Endothelial cell (in vitro differentiated cells): ENCODE data around the gene MYCBP2. TPM values are rescaled to one million over a fixed set of nuclear protein-coding genes. Genes with fewer than 3 reads are reported as not detected.

Experiments
- DNase-seq: peaks from one replicate; pipeline ENCODE4 v3.0.0; 2021; ENCODE audit warnings: low spot score
- H3K27ac Mint-ChIP-seq: one replicate; pipeline ENCODE4 v1.8.0; 2021; ENCODE audit warnings: mixed read lengths, inconsistent platforms; ENCODE audit not compliant: unreplicated experiment
- H3K27me3 Mint-ChIP-seq: one replicate; pipeline ENCODE4 v1.8.0; 2021; ENCODE audit warnings: mild to moderate bottlenecking, moderate library complexity, mixed read lengths, inconsistent platforms; ENCODE audit not compliant: unreplicated experiment
- H3K36me3 Mint-ChIP-seq: one replicate; pipeline ENCODE4 v1.8.0; 2021; ENCODE audit warnings: mild to moderate bottlenecking, low read depth, mixed read lengths, inconsistent platforms; ENCODE audit not compliant: unreplicated experiment
- H3K4me1 Mint-ChIP-seq: one replicate; pipeline ENCODE4 v1.8.0; 2021; ENCODE audit warnings: mild to moderate bottlenecking, mixed read lengths, inconsistent platforms; ENCODE audit not compliant: unreplicated experiment
- H3K4me3 Mint-ChIP-seq: one replicate; pipeline ENCODE4 v1.8.0; 2021; ENCODE audit warnings: mild to moderate bottlenecking, mixed read lengths, inconsistent platforms; ENCODE audit not compliant: unreplicated experiment
- H3K9me3 Mint-ChIP-seq: one replicate; pipeline ENCODE4 v1.8.0; 2021; ENCODE audit warnings: mixed read lengths, inconsistent platforms; ENCODE audit not compliant: unreplicated experiment
- CTCF ChIP-seq: fragments of 200-600 bp; sonication (generic); IDR thresholded peaks from one replicate; pipeline ENCODE4 v1.5.0; 2021; ENCODE audit warnings: antibody characterized with exemption; ENCODE audit not compliant: unreplicated experiment
- total RNA-seq: library from RNA; stranded (reverse); fragmentation: NEBNext Ultra II Directional; extraction: Animal tissue kit (Norgen Biotek cat#: 25700); gene quantifications from one replicate; pipeline ENCODE4 v1.2.1, GENCODE V29; 2021; ENCODE audit not compliant: unreplicated experiment

The MYCBP2 gene
- total RNA-seq, 1 donor from 2014 or later = 94.7 TPM

DNA sequence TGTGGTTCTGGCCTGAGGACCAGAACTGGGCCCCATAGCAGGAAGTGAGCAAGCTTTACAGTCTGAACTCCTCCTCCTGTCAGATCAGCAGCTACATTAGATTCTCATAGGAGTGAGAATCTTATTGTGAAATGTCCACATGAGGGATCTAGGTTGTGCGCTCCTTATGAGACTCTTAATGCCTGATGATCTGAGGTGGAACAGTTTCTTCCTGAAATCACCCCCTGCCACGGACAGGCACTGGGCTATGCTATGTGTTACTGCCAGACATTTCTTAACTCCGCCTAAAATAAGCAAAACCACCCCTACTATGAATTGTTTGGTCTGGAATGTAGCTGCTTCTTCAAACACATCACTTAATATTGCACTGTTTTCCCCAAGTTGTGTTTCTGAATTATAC is 304.6 kb downstream of the MYCBP2 start:
- Mint-ChIP-seq H3K9me3 (no peaks in the 10 kb centered on the region), H3K4me1 (peaks cover 26% of the 10 kb centered on the region), H3K36me3 (peaks cover 2% of the 10 kb centered on the region), H3K4me3 (no peak overlapping the region), H3K27me3 (no peaks in the 10 kb centered on the region), H3K27ac (no peak overlapping the region)
- no peak for DNase-seq
- TF ChIP-seq CTCF = no peak

DNA sequence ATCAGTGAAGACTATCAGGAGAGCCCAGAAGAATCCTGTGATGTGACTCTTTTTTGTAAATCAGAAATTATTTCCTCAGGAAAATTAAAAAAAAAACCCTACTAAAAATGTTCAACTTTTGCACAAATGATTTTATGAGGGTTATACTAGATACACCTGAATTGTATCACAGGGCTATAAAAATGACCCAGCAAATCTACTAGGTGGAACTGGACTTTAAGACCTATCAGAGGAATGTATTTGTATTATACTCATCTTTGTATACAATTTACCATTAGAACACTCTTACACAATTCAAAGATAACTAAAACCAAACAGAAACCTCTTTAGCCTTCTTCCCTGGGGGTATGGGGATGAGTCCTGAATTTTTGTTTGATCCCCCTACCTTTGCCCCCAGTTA is 307.1 kb downstream of the MYCBP2 start:
- H3K4me1 Mint-ChIP-seq = peaks cover 16% of the 10 kb centered on the region
- H3K27ac Mint-ChIP-seq = no peak overlapping the region
- no peaks in the 10 kb centered on the region for H3K9me3 Mint-ChIP-seq
- no peak for DNase-seq
- no peak for TF ChIP-seq CTCF
- H3K4me3 Mint-ChIP-seq = no peak overlapping the region
- H3K36me3 Mint-ChIP-seq = peaks cover 6% of the 10 kb centered on the region
- no peaks in the 10 kb centered on the region for H3K27me3 Mint-ChIP-seq

DNA sequence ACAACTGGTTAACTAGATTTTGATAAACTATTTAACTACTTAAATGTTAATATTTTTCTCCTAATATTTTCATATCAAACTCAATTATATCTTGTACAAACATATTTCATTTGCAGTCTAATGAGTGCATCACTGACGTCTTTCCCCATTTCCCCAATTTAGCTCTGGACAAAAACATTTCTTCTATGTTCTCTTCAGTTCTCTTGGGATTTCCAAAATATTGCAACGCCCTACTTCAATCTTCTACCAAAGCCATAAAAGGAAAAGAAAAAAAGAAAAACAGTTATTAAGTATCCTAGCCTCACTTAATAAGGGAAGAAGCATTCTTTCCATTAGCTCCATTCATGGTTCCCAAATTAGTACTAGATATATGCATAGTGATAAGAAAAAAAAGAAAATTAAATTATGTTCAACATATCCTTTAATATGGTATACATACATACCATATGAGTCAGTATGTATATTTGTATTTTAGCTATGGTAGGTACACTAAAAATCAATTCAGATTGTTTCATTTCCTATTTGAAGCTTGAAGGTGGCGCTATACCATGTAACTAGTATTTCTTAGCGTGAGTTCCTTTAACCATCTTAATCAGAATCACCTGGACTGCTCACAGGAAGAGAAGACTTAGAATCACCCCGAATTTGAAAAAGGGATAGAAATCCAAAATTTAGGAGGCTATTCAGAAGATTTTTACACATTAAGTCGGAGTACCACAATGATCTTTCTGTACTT is 309.8 kb downstream of the MYCBP2 start:
- Mint-ChIP-seq H3K4me1 (no peaks in the 10 kb centered on the region), H3K36me3 (peaks cover 10% of the 10 kb centered on the region), H3K27me3 (no peaks in the 10 kb centered on the region), H3K27ac (no peak overlapping the region), H3K9me3 (no peaks in the 10 kb centered on the region), H3K4me3 (no peak overlapping the region)
- TF ChIP-seq CTCF = no peak
- no peak for DNase-seq

GRCh38 chr13:77016251-77016812 is 310.6 kb downstream of the MYCBP2 start:
- TF ChIP-seq CTCF = no peak
- DNase-seq = no peak
- Mint-ChIP-seq H3K9me3 (no peaks in the 10 kb centered on the region), H3K27ac (no peak overlapping the region), H3K4me3 (no peak overlapping the region), H3K27me3 (no peaks in the 10 kb centered on the region), H3K36me3 (peaks cover 10% of the 10 kb centered on the region), H3K4me1 (no peaks in the 10 kb centered on the region)
